Heart right ventricle (tissue), 16 donors: ENCODE results near the gene TNKS1BP1. TPM values are rescaled to one million over a fixed set of nuclear protein-coding genes. Genes with fewer than 3 reads are reported as not detected.

ENCODE experiments used
- ATAC-seq, 8 donors: fragments of 200-7000 bp; cut with Tn5 transposase; one replicate each; pipeline ENCODE4 v1.9.1; 2020; ENCODE audit warnings: mild to moderate bottlenecking in 8 of 8, moderate library complexity in 8 of 8, moderate number of reproducible peaks in 1 of 8
- DNase-seq, 2 donors: peaks; one replicate each; pipeline ENCODE4 v3.0.0-alpha.2; 2020
- H3K27ac ChIP-seq, 10 donors: fragments of 200-600 bp; sonication (generic) in 2 of 10; one replicate each; pipeline versions ENCODE4 v1.5.0 to v1.8.0; 2020 to 2022; ENCODE audit warnings: mild to moderate bottlenecking in 3 of 10
- H3K27me3 ChIP-seq, 7 donors: fragments of 200-600 bp; one replicate each; pipeline ENCODE4 v1.8.0; 2021 to 2022; ENCODE audit warnings: mild to moderate bottlenecking in 2 of 7
- H3K36me3 ChIP-seq, 9 donors: fragments of 200-600 bp; sonication (generic) in 1 of 9; one replicate each; pipeline versions ENCODE4 v1.5.0 to v1.8.0; 2020 to 2022; ENCODE audit warnings: mild to moderate bottlenecking in 2 of 9
- H3K4me1 ChIP-seq, 9 donors: fragments of 200-600 bp; sonication (generic) in 1 of 9; one replicate each; pipeline versions ENCODE4 v1.5.0 to v1.8.0; 2020 to 2022; ENCODE audit warnings: mild to moderate bottlenecking in 4 of 9
- H3K4me3 ChIP-seq, 10 donors: fragments of 200-600 bp; sonication (generic) in 2 of 10; one replicate each; pipeline versions ENCODE4 v1.5.0 to v1.8.0; 2020 to 2022; ENCODE audit warnings: mild to moderate bottlenecking in 7 of 10, moderate library complexity in 2 of 10
- H3K9me3 ChIP-seq, 11 donors: fragments of 200-600 bp in 10 of 11; sonication (generic) in 2 of 11; one replicate each; pipeline versions ENCODE4 v1.5.0 to v1.8.0; 2013 to 2022; ENCODE audit warnings: mild to moderate bottlenecking in 2 of 11, control low read depth in 1 of 11, moderate library complexity in 1 of 11
- WGBS, 2 donors: extraction: QIAGEN DNeasy Blood & Tissue Kit; methylation state at CpG; one replicate each; pipeline ENCODE4 v1.1.7; 2013; ENCODE audit warnings: inconsistent platforms in 1 of 2; 5-methylcytosine and 5-hydroxymethylcytosine counted together
- intact Hi-C, 10 donors: fragments of 100-400 bp; cut with DNase I; formaldehyde crosslinking; loops; one replicate each; pipeline versions ENCODE4 v1.11.1 to v1.14.2; 2022
- polyA plus RNA-seq, 2 donors: library from polyadenylated mRNA; stranded (reverse); fragments of 200-250 nt; gene quantifications; one replicate each; pipeline ENCODE4 v1.2.3, GENCODE V29; 2013
- total RNA-seq, 10 donors: library from RNA; stranded (reverse); fragmentation: NEBNext Ultra II Directional in 3 of 10; extraction: Animal tissue kit (Norgen Biotek cat#: 25700) in 3 of 10; gene quantifications; one replicate each; pipeline versions ENCODE4 v1.2.1 to v1.2.4, GENCODE V29; 2021 to 2023
- TF ChIP-seq, protein P1 (sequence below), 9 donors: fragments of 200-600 bp; sonication (generic) in 2 of 9; IDR thresholded peaks; one replicate each; pipeline versions ENCODE4 v1.5.0 to v1.8.0; 2021 to 2022; ENCODE audit warnings: antibody characterized with exemption in 9 of 9, mild to moderate bottlenecking in 5 of 9, moderate library complexity in 1 of 9
- donor health status: Arrhythmogenic right ventricular cardiomyopathy.
- donor health status: ischemic (EF 13 %, LVEDD 7.1; RV severe dilation, severe dysfunction).
- donor health status: healthy with polysubstance abuse.
- donor health status: DM: no; HTN: yes; CAD: no.
- donor health status: DM: no; HTN: no; CAD: no.
- donor health status: ischemic (EF 25% LVEDD 6.9; RV normal size, moderate dysfunction).
- donor health status: ischemic (EF 25% LVEDD 5.7; RV mildly dilated, moderate dysfunction).
- donor health status: healthy.
- donor health status: DM: yes; HTN: yes; CAD: no.
- donor health status: Ischemic cardiomyopathy.
- donor health status: ischemic (EF 35%, LVEDD 5.7; RV mildly dilated, moderate dysfunction).
- donor health status: nonischemic (EF 11% LVEDD 7.7; RV severe dilation, severe dysfunction).
- donor health status: DM: yes; HTN: yes; CAD: no.
- donor health status: PGD.
- donor health status: ischemic (EF 29% LVEDD 5.4; RV normal size, mild dysfunction).
- donor health status: nonischemic (EF 23%, LVEDD 6.1; RV moderate dilation, normal function).

The TNKS1BP1 gene
- total and polyA plus RNA-seq, 12 donors, result 19.9 to 118 (median 37.0) TPM

DNA sequence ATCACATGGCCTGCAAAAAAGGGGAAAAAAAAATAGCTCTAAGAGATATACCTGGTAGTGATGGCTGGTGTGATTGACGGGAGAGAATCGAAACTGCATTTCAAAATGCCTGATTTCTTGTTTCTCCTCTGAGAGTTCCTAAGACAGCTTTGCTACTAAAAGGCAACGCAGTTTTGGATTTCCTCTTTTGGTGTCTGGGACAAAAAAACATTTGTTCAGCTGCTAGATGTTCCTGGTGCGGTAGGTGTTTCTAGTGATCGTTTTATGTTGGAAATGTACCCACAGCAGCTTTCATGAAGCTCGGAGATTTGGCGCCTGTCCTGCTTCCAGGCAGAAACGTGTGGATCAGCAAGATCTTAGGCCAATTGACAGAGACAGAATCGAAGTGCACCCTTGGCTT, 31.5 kb upstream of the TNKS1BP1 start:
- Histone ChIP-seq H3K4me1 (peaks cover 0 to 34% (median 12%) of the 10 kb centered on the region in 9 donors), H3K9me3 (peaks cover 0 to 7% (median 0%) of the 10 kb centered on the region in 11 donors), H3K4me3 (no peak overlapping the region), H3K36me3 (no peaks in the 10 kb centered on the region), H3K27ac (no peak overlapping the region), H3K27me3 (no peaks in the 10 kb centered on the region)
- TF ChIP-seq, protein P1, sequence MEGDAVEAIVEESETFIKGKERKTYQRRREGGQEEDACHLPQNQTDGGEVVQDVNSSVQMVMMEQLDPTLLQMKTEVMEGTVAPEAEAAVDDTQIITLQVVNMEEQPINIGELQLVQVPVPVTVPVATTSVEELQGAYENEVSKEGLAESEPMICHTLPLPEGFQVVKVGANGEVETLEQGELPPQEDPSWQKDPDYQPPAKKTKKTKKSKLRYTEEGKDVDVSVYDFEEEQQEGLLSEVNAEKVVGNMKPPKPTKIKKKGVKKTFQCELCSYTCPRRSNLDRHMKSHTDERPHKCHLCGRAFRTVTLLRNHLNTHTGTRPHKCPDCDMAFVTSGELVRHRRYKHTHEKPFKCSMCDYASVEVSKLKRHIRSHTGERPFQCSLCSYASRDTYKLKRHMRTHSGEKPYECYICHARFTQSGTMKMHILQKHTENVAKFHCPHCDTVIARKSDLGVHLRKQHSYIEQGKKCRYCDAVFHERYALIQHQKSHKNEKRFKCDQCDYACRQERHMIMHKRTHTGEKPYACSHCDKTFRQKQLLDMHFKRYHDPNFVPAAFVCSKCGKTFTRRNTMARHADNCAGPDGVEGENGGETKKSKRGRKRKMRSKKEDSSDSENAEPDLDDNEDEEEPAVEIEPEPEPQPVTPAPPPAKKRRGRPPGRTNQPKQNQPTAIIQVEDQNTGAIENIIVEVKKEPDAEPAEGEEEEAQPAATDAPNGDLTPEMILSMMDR (IDR thresholded peaks at IDR 0.05), result no peak
- no peak for ATAC-seq
- 74 to 78% methylated on average over 9 of the region's 9 CpGs for WGBS, 2 donors
- intact Hi-C loops, result loop anchor here in 2 of 10 donors (5.0 to 10.0 kb wide), 2 partner anchors 51 to 99 kb away; no protein-coding TSS in a partner anchor
- DNase-seq, result no peak

DNA sequence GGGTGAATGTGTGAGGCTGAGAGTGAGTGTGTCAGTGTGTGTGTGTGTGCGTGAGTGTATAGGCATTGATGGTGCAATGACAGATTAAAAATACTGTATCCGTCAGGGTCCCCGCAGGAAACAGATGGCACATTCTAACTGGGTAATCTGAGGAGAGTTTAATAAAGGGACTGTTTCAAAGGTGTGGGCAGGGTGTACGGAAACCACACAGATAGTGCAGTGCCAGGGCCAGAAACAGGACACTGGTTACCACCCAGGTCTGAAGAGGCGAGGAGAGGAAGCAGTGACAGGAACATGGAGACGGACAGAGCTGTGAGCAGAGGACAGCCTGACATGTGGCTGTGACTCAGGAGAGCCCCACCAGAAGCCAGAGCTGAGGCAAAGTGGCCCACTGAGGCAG, 29.9 kb upstream of the TNKS1BP1 start:
- Histone ChIP-seq H3K4me3 (no peak overlapping the region), H3K9me3 (peaks cover 0 to 9% (median 0%) of the 10 kb centered on the region in 11 donors), H3K4me1 (peaks cover 0 to 39% (median 12%) of the 10 kb centered on the region in 9 donors), H3K36me3 (no peaks in the 10 kb centered on the region), H3K27me3 (no peaks in the 10 kb centered on the region), H3K27ac (no peak overlapping the region)
- 82 to 87% methylated on average over 6 of the region's 6 CpGs for WGBS, 2 donors
- DNase-seq, result no peak
- TF ChIP-seq, protein P1 (IDR thresholded peaks at IDR 0.05), result no peak
- ATAC-seq, result peak in 1 of 8 donors; percentile 18
- intact Hi-C loops, result loop anchor here in 4 of 10 donors (5.0 to 10.0 kb wide), 3 partner anchors 53 to 100 kb away; no protein-coding TSS in a partner anchor

DNA sequence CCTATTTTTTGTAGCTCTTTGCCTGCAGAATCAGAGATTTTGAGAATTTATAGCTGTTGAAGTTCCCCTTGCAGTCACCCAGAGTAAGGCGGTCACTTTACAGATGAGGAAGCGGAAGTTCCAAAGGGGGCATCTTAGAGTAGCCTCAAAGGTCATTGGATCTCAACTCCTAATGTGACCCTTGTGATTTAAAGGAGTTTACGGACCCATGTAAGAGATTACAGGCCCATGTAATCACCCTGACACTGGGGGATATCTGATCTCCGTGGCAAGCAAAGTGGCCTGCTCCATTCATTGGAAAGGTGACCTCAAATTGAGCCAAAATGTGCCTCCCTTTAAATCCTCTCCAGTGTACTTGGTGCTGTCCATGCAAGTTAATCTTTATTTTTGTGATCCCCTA, 29.1 kb upstream of the TNKS1BP1 start:
- H3K9me3 ChIP-seq, result peaks cover 0 to 9% (median 0%) of the 10 kb centered on the region in 11 donors
- intact Hi-C loops, result loop anchor here in 3 of 10 donors (5.0 to 10.0 kb wide), 3 partner anchors 53 to 101 kb away; no protein-coding TSS in a partner anchor
- H3K27me3 ChIP-seq, result no peaks in the 10 kb centered on the region
- no peak overlapping the region for H3K4me3 ChIP-seq
- peak overlapping the region in 3 of 10 donors; percentile 1 to 31 (median 18) for H3K27ac ChIP-seq
- ATAC-seq, result no peak
- no peaks in the 10 kb centered on the region for H3K36me3 ChIP-seq
- no peak for DNase-seq
- H3K4me1 ChIP-seq, result peaks cover 0 to 37% (median 12%) of the 10 kb centered on the region in 9 donors
- 73% methylated on average over 4 of the region's 4 CpGs for WGBS, 2 donors
- TF ChIP-seq, protein P1 (IDR thresholded peaks at IDR 0.05), result no peak

- ATAC-seq, result no peak
- TF ChIP-seq, protein P1 (IDR thresholded peaks at IDR 0.05), result no peak
- intact Hi-C loops, result loop anchor here in 3 of 10 donors (5.0 to 10.0 kb wide), 3 partner anchors 54 to 101 kb away; no protein-coding TSS in a partner anchor
- DNase-seq, result no peak
- H3K27ac ChIP-seq, result peak overlapping the region in 2 of 10 donors; percentile 1 to 31
- H3K36me3 ChIP-seq, result no peaks in the 10 kb centered on the region
- WGBS, 2 donors, result 51 to 56% methylated on average over 4 of the region's 4 CpGs
- no peaks in the 10 kb centered on the region for H3K27me3 ChIP-seq
- no peak overlapping the region for H3K4me3 ChIP-seq
- H3K9me3 ChIP-seq, result peaks cover 0 to 9% (median 0%) of the 10 kb centered on the region in 11 donors
- H3K4me1 ChIP-seq, result peaks cover 0 to 34% (median 8%) of the 10 kb centered on the region in 9 donors
Observed at GRCh38 chr11:57353446-57353845, 28.7 kb upstream of the TNKS1BP1 start.
